ENCODE results near the gene TSPEAR.

The TSPEAR gene

GRCh38 chr21:44502171-44502958, 209.0 kb downstream of the TSPEAR start:
- Histone ChIP-seq H3K4me3 (ENCODE audit: low read length) (no peak overlapping the region), H3K27ac (ENCODE audit: low read depth, low read length) (no peak overlapping the region), H3K27me3 (ENCODE audit: insufficient read depth, low read length) (no peaks in the 10 kb centered on the region), H3K36me3 (ENCODE audit: insufficient read depth, low read length) (no peaks in the 10 kb centered on the region), H3K4me1 (ENCODE audit: insufficient read depth, low read length) (peaks cover 9% of the 10 kb centered on the region), H3K9me3 (ENCODE audit: insufficient read depth, low read depth, low read length) (no peaks in the 10 kb centered on the region), H3K9ac (ENCODE audit: low read depth, low read length) (no peak overlapping the region)
- WGBS, result 91% methylated on average over 27 of the region's 27 CpGs

GRCh38 chr21:44500111-44500510, 211.3 kb downstream of the TSPEAR start:
- H3K9ac ChIP-seq (ENCODE audit: low read depth, low read length), result no peak overlapping the region
- H3K4me1 ChIP-seq (ENCODE audit: insufficient read depth, low read length), result peaks cover 20% of the 10 kb centered on the region
- no peaks in the 10 kb centered on the region for H3K27me3 ChIP-seq (ENCODE audit: insufficient read depth, low read length)
- 94% methylated on average over 17 of the region's 19 CpGs for WGBS
- H3K36me3 ChIP-seq (ENCODE audit: insufficient read depth, low read length), result no peaks in the 10 kb centered on the region
- H3K27ac ChIP-seq (ENCODE audit: low read depth, low read length), result no peak overlapping the region
- no peak overlapping the region for H3K4me3 ChIP-seq (ENCODE audit: low read length)
- H3K9me3 ChIP-seq (ENCODE audit: insufficient read depth, low read depth, low read length), result no peaks in the 10 kb centered on the region

- Histone ChIP-seq H3K9me3 (ENCODE audit: insufficient read depth, low read depth, low read length) (no peaks in the 10 kb centered on the region), H3K36me3 (ENCODE audit: insufficient read depth, low read length) (no peaks in the 10 kb centered on the region), H3K9ac (ENCODE audit: low read depth, low read length) (no peak overlapping the region), H3K4me1 (ENCODE audit: insufficient read depth, low read length) (peaks cover 20% of the 10 kb centered on the region), H3K27ac (ENCODE audit: low read depth, low read length) (no peak overlapping the region), H3K27me3 (ENCODE audit: insufficient read depth, low read length) (no peaks in the 10 kb centered on the region), H3K4me3 (ENCODE audit: low read length) (no peak overlapping the region)
- WGBS, result 88% methylated on average over 23 of the region's 23 CpGs
Measured at GRCh38 chr21:44499631-44500030, 211.7 kb downstream of the TSPEAR start.

- Histone ChIP-seq H3K27me3 (ENCODE audit: insufficient read depth, low read length) (no peaks in the 10 kb centered on the region), H3K9me3 (ENCODE audit: insufficient read depth, low read depth, low read length) (no peaks in the 10 kb centered on the region)
- 95% methylated on average over 18 of the region's 18 CpGs for WGBS
Measured at GRCh38 chr21:44499211-44499560, 212.2 kb downstream of the TSPEAR start.

GRCh38 chr21:44498280-44499210, 212.8 kb downstream of the TSPEAR start:
- Histone ChIP-seq H3K4me3 (ENCODE audit: low read length) (no peak overlapping the region), H3K9ac (ENCODE audit: low read depth, low read length) (no peak overlapping the region), H3K36me3 (ENCODE audit: insufficient read depth, low read length) (no peaks in the 10 kb centered on the region), H3K27ac (ENCODE audit: low read depth, low read length) (no peak overlapping the region), H3K27me3 (ENCODE audit: insufficient read depth, low read length) (no peaks in the 10 kb centered on the region), H3K9me3 (ENCODE audit: insufficient read depth, low read depth, low read length) (peaks cover 5% of the 10 kb centered on the region), H3K4me1 (ENCODE audit: insufficient read depth, low read length) (peaks cover 20% of the 10 kb centered on the region)
- 89% methylated on average over 27 of the region's 27 CpGs for WGBS

More at GRCh38 chr21:44499211-44499560, 212.2 kb downstream of the TSPEAR start:
- no peak overlapping the region for H3K4me3 ChIP-seq (ENCODE audit: low read length)
- H3K4me1 ChIP-seq (ENCODE audit: insufficient read depth, low read length), result peaks cover 20% of the 10 kb centered on the region
- H3K9ac ChIP-seq (ENCODE audit: low read depth, low read length), result no peak overlapping the region
- no peak overlapping the region for H3K27ac ChIP-seq (ENCODE audit: low read depth, low read length)
- no peaks in the 10 kb centered on the region for H3K36me3 ChIP-seq (ENCODE audit: insufficient read depth, low read length)

- Histone ChIP-seq H3K36me3 (ENCODE audit: insufficient read depth, low read length) (no peaks in the 10 kb centered on the region), H3K27me3 (ENCODE audit: insufficient read depth, low read length) (no peaks in the 10 kb centered on the region), H3K4me1 (ENCODE audit: insufficient read depth, low read length) (peaks cover 20% of the 10 kb centered on the region), H3K4me3 (ENCODE audit: low read length) (no peak overlapping the region), H3K27ac (ENCODE audit: low read depth, low read length) (no peak overlapping the region), H3K9me3 (ENCODE audit: insufficient read depth, low read depth, low read length) (peaks cover 14% of the 10 kb centered on the region), H3K9ac (ENCODE audit: low read depth, low read length) (no peak overlapping the region)
- WGBS, result 73% methylated on average over 5 of the region's 6 CpGs
Measured at GRCh38 chr21:44497703-44498126, 213.7 kb downstream of the TSPEAR start.

- Histone ChIP-seq H3K9me3 (ENCODE audit: insufficient read depth, low read depth, low read length) (peaks cover 22% of the 10 kb centered on the region), H3K27ac (ENCODE audit: low read depth, low read length) (no peak overlapping the region), H3K27me3 (ENCODE audit: insufficient read depth, low read length) (no peaks in the 10 kb centered on the region), H3K36me3 (ENCODE audit: insufficient read depth, low read length) (0 out of 2 replicates have a peak, but pooled peaks cover 1% of the 10 kb centered on the region), H3K9ac (ENCODE audit: low read depth, low read length) (no peak overlapping the region), H3K4me1 (ENCODE audit: insufficient read depth, low read length) (peaks cover 20% of the 10 kb centered on the region), H3K4me3 (ENCODE audit: low read length) (no peak overlapping the region)
- 53% methylated on average over 27 of the region's 27 CpGs for WGBS
Measured at GRCh38 chr21:44496564-44497550, 214.5 kb downstream of the TSPEAR start.

- WGBS, result 91% methylated on average over 16 of the region's 16 CpGs
- Histone ChIP-seq H3K36me3 (ENCODE audit: insufficient read depth, low read length) (0 out of 2 replicates have a peak, but pooled peaks cover 4% of the 10 kb centered on the region), H3K27ac (ENCODE audit: low read depth, low read length) (no peak overlapping the region), H3K9me3 (ENCODE audit: insufficient read depth, low read depth, low read length) (peaks cover 26% of the 10 kb centered on the region), H3K9ac (ENCODE audit: low read depth, low read length) (no peak overlapping the region), H3K4me1 (ENCODE audit: insufficient read depth, low read length) (peaks cover 20% of the 10 kb centered on the region), H3K27me3 (ENCODE audit: insufficient read depth, low read length) (no peaks in the 10 kb centered on the region), H3K4me3 (ENCODE audit: low read length) (no peak overlapping the region)
Measured at GRCh38 chr21:44495611-44496563, 215.5 kb downstream of the TSPEAR start.

GRCh38 chr21:44494956-44495355, 216.4 kb downstream of the TSPEAR start:
- WGBS, result 95% methylated on average over 13 of the region's 13 CpGs
- H3K27me3 ChIP-seq (ENCODE audit: insufficient read depth, low read length), result no peaks in the 10 kb centered on the region
- no peak overlapping the region for H3K4me3 ChIP-seq (ENCODE audit: low read length)
- no peak overlapping the region for H3K27ac ChIP-seq (ENCODE audit: low read depth, low read length)
- no peak overlapping the region for H3K9ac ChIP-seq (ENCODE audit: low read depth, low read length)
- H3K9me3 ChIP-seq (ENCODE audit: insufficient read depth, low read depth, low read length), result peaks cover 26% of the 10 kb centered on the region
- H3K36me3 ChIP-seq (ENCODE audit: insufficient read depth, low read length), result 0 out of 2 replicates have a peak, but pooled peaks cover 4% of the 10 kb centered on the region
- peaks cover 20% of the 10 kb centered on the region for H3K4me1 ChIP-seq (ENCODE audit: insufficient read depth, low read length)

GRCh38 chr21:44494418-44494817, 217.0 kb downstream of the TSPEAR start:
- Histone ChIP-seq H3K27me3 (ENCODE audit: insufficient read depth, low read length) (no peaks in the 10 kb centered on the region), H3K4me1 (ENCODE audit: insufficient read depth, low read length) (peaks cover 20% of the 10 kb centered on the region), H3K27ac (ENCODE audit: low read depth, low read length) (no peak overlapping the region), H3K36me3 (ENCODE audit: insufficient read depth, low read length) (0 out of 2 replicates have a peak, but pooled peaks cover 4% of the 10 kb centered on the region), H3K4me3 (ENCODE audit: low read length) (no peak overlapping the region), H3K9me3 (ENCODE audit: insufficient read depth, low read depth, low read length) (peaks cover 26% of the 10 kb centered on the region), H3K9ac (ENCODE audit: low read depth, low read length) (no peak overlapping the region)
- WGBS, result 93% methylated on average over 17 of the region's 17 CpGs

All from HUES64 (cell line).